ENCODE results near the gene TTLL5. TPM values are rescaled to one million over a fixed set of nuclear protein-coding genes. Genes with fewer than 3 reads are reported as not detected.
"Not testable (repeated sequence)": the region's sequence is repeated elsewhere in the genome, so short reads cannot be mapped to it uniquely, and the experiment has no call there.

Gene TTLL5
- total RNA-seq, 2 donors from 2014 or later: 25.9 to 34.1 TPM

GRCh38 chr14:75690010-75690409 lies 29.0 kb downstream of the TTLL5 start:
- no peak for ATAC-seq
- intact Hi-C loops (cut with DNase I, micrococcal nuclease): no loop called here
- DNase-seq: no peak

- intact Hi-C loops (cut with DNase I, micrococcal nuclease); ATAC-seq; DNase-seq: not testable (repeated sequence)
Observed at GRCh38 chr14:75695025-75695424, 34.0 kb downstream of the TTLL5 start.

GRCh38 chr14:75697386-75697785 lies 36.3 kb downstream of the TTLL5 start:
- DNase-seq: no peak
- ATAC-seq: no peak
- intact Hi-C loops (cut with DNase I, micrococcal nuclease): no loop called here

- ATAC-seq: no peak
- DNase-seq: no peak
- intact Hi-C loops (cut with DNase I, micrococcal nuclease): no loop called here
Observed at GRCh38 chr14:75697918-75698317, 36.9 kb downstream of the TTLL5 start.

- no peak for DNase-seq
- intact Hi-C loops (cut with DNase I, micrococcal nuclease): no loop called here
- no peak for ATAC-seq
Observed at GRCh38 chr14:75699331-75699730, 38.3 kb downstream of the TTLL5 start.

- intact Hi-C loops (cut with DNase I, micrococcal nuclease): no loop called here
- ATAC-seq (no peak), DNase-seq (no peak)
Observed at GRCh38 chr14:75700295-75700694, 39.2 kb downstream of the TTLL5 start.

- intact Hi-C loops (cut with DNase I, micrococcal nuclease): no loop called here
- ATAC-seq: no peak
- DNase-seq: no peak
Observed at GRCh38 chr14:75702122-75702521, 41.1 kb downstream of the TTLL5 start.

GRCh38 chr14:75702616-75703261 lies 41.7 kb downstream of the TTLL5 start:
- DNase-seq: no peak
- no peak for ATAC-seq
- intact Hi-C loops (cut with DNase I, micrococcal nuclease): no loop called here

- intact Hi-C loops (cut with DNase I, micrococcal nuclease): no loop called here
- no peak for ATAC-seq
- no peak for DNase-seq
Observed at GRCh38 chr14:75703467-75703866, 42.4 kb downstream of the TTLL5 start.

GRCh38 chr14:75705014-75705413 lies 44.0 kb downstream of the TTLL5 start:
- intact Hi-C loops (cut with DNase I, micrococcal nuclease): loop anchor here in 1 of 2 donors (5.0 kb wide), 2 partner anchors 87 to 272 kb away; no protein-coding TSS in a partner anchor
- DNase-seq: no peak
- ATAC-seq: no peak

GRCh38 chr14:75709207-75709812 lies 48.3 kb downstream of the TTLL5 start:
- ATAC-seq (peak; percentile 88), DNase-seq (peak; percentile 58 to 82)
- intact Hi-C loops (cut with DNase I, micrococcal nuclease): loop anchor here in 1 of 2 donors (5.0 kb wide), 2 partner anchors 83 to 268 kb away; no protein-coding TSS in a partner anchor

- intact Hi-C loops (cut with DNase I, micrococcal nuclease): no loop called here
- ATAC-seq: peak; percentile 46
Observed at GRCh38 chr14:75711105-75711795, 50.2 kb downstream of the TTLL5 start.

GRCh38 chr14:75711796-75712211 lies 50.8 kb downstream of the TTLL5 start:
- DNase-seq (peak; percentile 17 to 44), ATAC-seq (no peak)
- intact Hi-C loops (cut with DNase I, micrococcal nuclease): no loop called here

More at GRCh38 chr14:75711105-75711795, 50.2 kb downstream of the TTLL5 start:
- no peak for DNase-seq

GRCh38 chr14:75714991-75715390 lies 53.9 kb downstream of the TTLL5 start:
- DNase-seq (no peak), ATAC-seq (no peak)
- intact Hi-C loops (cut with DNase I, micrococcal nuclease): no loop called here

- DNase-seq (no peak), ATAC-seq (no peak)
- intact Hi-C loops (cut with DNase I, micrococcal nuclease): no loop called here
Observed at GRCh38 chr14:75715926-75716780, 55.1 kb downstream of the TTLL5 start.

GRCh38 chr14:75717729-75718128 lies 56.7 kb downstream of the TTLL5 start:
- no peak for DNase-seq
- ATAC-seq: no peak
- intact Hi-C loops (cut with DNase I, micrococcal nuclease): no loop called here

- ATAC-seq (no peak), DNase-seq (no peak)
- intact Hi-C loops (cut with DNase I, micrococcal nuclease): no loop called here
Observed at GRCh38 chr14:75718199-75718598, 57.2 kb downstream of the TTLL5 start.

- DNase-seq (no peak), ATAC-seq (no peak)
- intact Hi-C loops (cut with DNase I, micrococcal nuclease): no loop called here
Observed at GRCh38 chr14:75720116-75720515, 59.1 kb downstream of the TTLL5 start.

- no peak for ATAC-seq
- DNase-seq: peak; percentile 22 to 30
- intact Hi-C loops (cut with DNase I, micrococcal nuclease): no loop called here
Observed at GRCh38 chr14:75720842-75721498, 59.9 kb downstream of the TTLL5 start.

Data from left colon (tissue), 2 donors.